Measurements from ENCODE around the gene RTP5.

Gene RTP5

GRCh38 chr2:241857041-241857541, 12.4 kb upstream of the RTP5 start:
- Histone ChIP-seq H2AFZ (ENCODE audit: low read length) (no peak overlapping the region), H3F3A (ENCODE audit: low read depth) (no peaks in the 10 kb centered on the region), H4K20me1 (ENCODE audit: insufficient read depth, low read length, poor library complexity, severe bottlenecking) (no peaks in the 10 kb centered on the region), H3K27me3 (ENCODE audit: insufficient read depth, low read length, poor library complexity, severe bottlenecking) (no peaks in the 10 kb centered on the region), H3K4me2 (ENCODE audit: low read depth, low read length, poor library complexity, severe bottlenecking) (no peak overlapping the region), H3K9me2 (replicated peaks; ENCODE audit: low read depth, low read length) (no peaks in the 10 kb centered on the region), H3K4me3 (ENCODE audit: low read length, poor library complexity, severe bottlenecking) (no peak overlapping the region), H3K79me2 (ENCODE audit: insufficient read depth, low read length) (no peaks in the 10 kb centered on the region), H3K9ac (ENCODE audit: low read depth, low read length, poor library complexity, severe bottlenecking) (no peak overlapping the region), H3K36me3 (ENCODE audit: insufficient read depth, low read length) (no peaks in the 10 kb centered on the region), H3K9me3 (ENCODE audit: insufficient read depth, low read depth, low read length) (no peaks in the 10 kb centered on the region), H3K4me1 (ENCODE audit: insufficient read depth, low read length, poor library complexity, severe bottlenecking) (peaks cover 21% of the 10 kb centered on the region)
- no peak for TF ChIP-seq EZH2phosphoT487 (IDR thresholded peaks at IDR 0.05; ENCODE audit: borderline replicate concordance)
- no peak for TF ChIP-seq CTCF (conservative IDR thresholded peaks at IDR 0.05; ENCODE audit: low read length)

- Histone ChIP-seq H3K4me3 (ENCODE audit: low read length, poor library complexity, severe bottlenecking) (no peak overlapping the region), H2AFZ (ENCODE audit: low read length) (no peak overlapping the region), H3K9me2 (replicated peaks; ENCODE audit: low read depth, low read length) (no peaks in the 10 kb centered on the region), H3K9ac (ENCODE audit: low read depth, low read length, poor library complexity, severe bottlenecking) (no peak overlapping the region), H3K36me3 (ENCODE audit: insufficient read depth, low read length) (no peaks in the 10 kb centered on the region), H3K4me2 (ENCODE audit: low read depth, low read length, poor library complexity, severe bottlenecking) (no peak overlapping the region), H3F3A (ENCODE audit: low read depth) (no peaks in the 10 kb centered on the region), H4K20me1 (ENCODE audit: insufficient read depth, low read length, poor library complexity, severe bottlenecking) (no peaks in the 10 kb centered on the region), H3K27me3 (ENCODE audit: insufficient read depth, low read length, poor library complexity, severe bottlenecking) (no peaks in the 10 kb centered on the region), H3K4me1 (ENCODE audit: insufficient read depth, low read length, poor library complexity, severe bottlenecking) (peaks cover 27% of the 10 kb centered on the region), H3K79me2 (ENCODE audit: insufficient read depth, low read length) (no peaks in the 10 kb centered on the region), H3K9me3 (ENCODE audit: insufficient read depth, low read depth, low read length) (no peaks in the 10 kb centered on the region)
- TF ChIP-seq CTCF (conservative IDR thresholded peaks at IDR 0.05; ENCODE audit: low read length) (no peak), EZH2phosphoT487 (IDR thresholded peaks at IDR 0.05; ENCODE audit: borderline replicate concordance) (no peak)
These were observed 11.9 kb upstream of the RTP5 start for GRCh38 chr2:241857572-241858121.

- H3K79me2 ChIP-seq (ENCODE audit: insufficient read depth, low read length), result no peaks in the 10 kb centered on the region
- no peak within 1 kb of the TSS for H3K4me2 ChIP-seq (ENCODE audit: low read depth, low read length, poor library complexity, severe bottlenecking)
- H3K27me3 ChIP-seq (ENCODE audit: insufficient read depth, low read length, poor library complexity, severe bottlenecking), result no peaks in the 10 kb centered on the region
- H2AFZ ChIP-seq (ENCODE audit: low read length), result no peak within 1 kb of the TSS
- H3K4me3 ChIP-seq (ENCODE audit: low read length, poor library complexity, severe bottlenecking), result no peak within 1 kb of the TSS
- H3K9ac ChIP-seq (ENCODE audit: low read depth, low read length, poor library complexity, severe bottlenecking), result no peak within 1 kb of the TSS
- no peaks in the 10 kb centered on the region for H3K9me2 ChIP-seq (replicated peaks; ENCODE audit: low read depth, low read length)
- H4K20me1 ChIP-seq (ENCODE audit: insufficient read depth, low read length, poor library complexity, severe bottlenecking), result no peaks in the 10 kb centered on the region
- H3K36me3 ChIP-seq (ENCODE audit: insufficient read depth, low read length), result no peaks in the 10 kb centered on the region
- no peaks in the 10 kb centered on the region for H3F3A ChIP-seq (ENCODE audit: low read depth)
- TF ChIP-seq CTCF (conservative IDR thresholded peaks at IDR 0.05; ENCODE audit: low read length), result no peak
- TF ChIP-seq EZH2phosphoT487 (IDR thresholded peaks at IDR 0.05; ENCODE audit: borderline replicate concordance), result no peak
- H3K4me1 ChIP-seq (ENCODE audit: insufficient read depth, low read length, poor library complexity, severe bottlenecking), result peaks cover 34% of the 10 kb centered on the region
- H3K9me3 ChIP-seq (ENCODE audit: insufficient read depth, low read depth, low read length), result no peaks in the 10 kb centered on the region
These were observed 11.1 kb upstream of the RTP5 start, which contains the start of gene PDCD1 for GRCh38 chr2:241858206-241859016. PDCD1 (minus strand) TSS chr2:241858894; CDS start chr2:241858838, 56 bp downstream.

Measured in Loucy (cell line).